Measurements from ENCODE around the gene UNC93A. TPM values are rescaled to one million over a fixed set of nuclear protein-coding genes. Genes with fewer than 3 reads are reported as not detected.

The UNC93A gene
- total and polyA plus RNA-seq, 7 experiments from 2014 or later = not detected

- no peak overlapping the region for H3K27ac Mint-ChIP-seq
- POLR2A ChIA-PET = no interaction called here
These were observed 56.1 kb downstream of the UNC93A start for GRCh38 chr6:167347226-167347625.

GRCh38 chr6:167349631-167350274 is 58.6 kb downstream of the UNC93A start:
- DNase-seq = peak in 2 of 9 donors; percentile 4 to 15
- Mint-ChIP-seq H3K27me3 (peaks cover 0 to 49% (median 20%) of the 10 kb centered on the region in 5 donors), H3K4me1 (peaks cover 8 to 24% (median 16%) of the 10 kb centered on the region in 7 donors), H3K9me3 (peaks cover 0 to 4% (median 0%) of the 10 kb centered on the region in 11 donors), H3K27ac (peak overlapping the region in 5 of 9 donors; percentile 6 to 66 (median 49)), H3K4me3 (peak overlapping the region; percentile 83 to 94 (median 90)), H3K36me3 (peaks cover 0 to 2% (median 0%) of the 10 kb centered on the region in 5 donors)
- H3K4me3 ChIP-seq (ENCODE audit: low read length) = peak overlapping the region; percentile 65
- POLR2A ChIA-PET = interaction anchor here (0.6 to 0.7 kb wide), 2 partner anchors 36 to 443 kb away, joined by 4 read pairs; no protein-coding TSS in a partner anchor
- H3K4me1 ChIP-seq (ENCODE audit: control insufficient read depth in 2 of 2, insufficient read depth in 2 of 2, low read length in 2 of 2) = peaks cover 0 to 4% of the 10 kb centered on the region in 2 donors
- no peaks in the 10 kb centered on the region for H3K27me3 ChIP-seq (ENCODE audit: control insufficient read depth in 2 of 2, insufficient read depth in 2 of 2, low read length in 2 of 2)
- no peaks in the 10 kb centered on the region for H3K36me3 ChIP-seq (ENCODE audit: control insufficient read depth in 2 of 3, insufficient read depth in 3 of 3, low read length in 3 of 3)
- ATAC-seq = no peak
- intact Hi-C loops (cut with micrococcal nuclease) = loop anchor here (2.0 to 10.0 kb wide), 4 partner anchors 351 to 572 kb away; partner anchors contain the start of genes AFDN (in 1 of the 2) and RNASET2 (in 1 of the 2)
- CTCF ChIA-PET = no interaction called here
- H3K9me3 ChIP-seq (ENCODE audit: control insufficient read depth in 2 of 3, low read length in 3 of 3) = no peaks in the 10 kb centered on the region
- H3K27ac ChIP-seq (ENCODE audit: low read depth, low read length) = no peak overlapping the region

More at GRCh38 chr6:167347226-167347625, 56.1 kb downstream of the UNC93A start:
- intact Hi-C loops (cut with micrococcal nuclease) = no loop called here
- H3K4me1 ChIP-seq (ENCODE audit: control insufficient read depth in 2 of 2, insufficient read depth in 2 of 2, low read length in 2 of 2) = peaks cover 0 to 4% of the 10 kb centered on the region in 2 donors
- Mint-ChIP-seq H3K4me1 (peaks cover 8 to 24% (median 16%) of the 10 kb centered on the region in 7 donors), H3K9me3 (peaks cover 0 to 1% (median 0%) of the 10 kb centered on the region in 11 donors), H3K36me3 (no peaks in the 10 kb centered on the region), H3K4me3 (no peak overlapping the region), H3K27me3 (peaks cover 0 to 47% (median 13%) of the 10 kb centered on the region in 5 donors)
- CTCF ChIA-PET = no interaction called here
- H3K4me3 ChIP-seq (ENCODE audit: low read length) = no peak overlapping the region
- no peaks in the 10 kb centered on the region for H3K9me3 ChIP-seq (ENCODE audit: control insufficient read depth in 2 of 3, low read length in 3 of 3)
- DNase-seq (no peak), ATAC-seq (no peak)
- H3K27me3 ChIP-seq (ENCODE audit: control insufficient read depth in 2 of 2, insufficient read depth in 2 of 2, low read length in 2 of 2) = no peaks in the 10 kb centered on the region
- H3K27ac ChIP-seq (ENCODE audit: low read depth, low read length) = no peak overlapping the region
- H3K36me3 ChIP-seq (ENCODE audit: control insufficient read depth in 2 of 3, insufficient read depth in 3 of 3, low read length in 3 of 3) = no peaks in the 10 kb centered on the region

- peaks cover 8 to 24% (median 16%) of the 10 kb centered on the region in 7 donors for H3K4me1 Mint-ChIP-seq
- Histone ChIP-seq H3K4me1 (ENCODE audit: control insufficient read depth in 2 of 2, insufficient read depth in 2 of 2, low read length in 2 of 2) (peaks cover 0 to 4% of the 10 kb centered on the region in 2 donors), H3K27me3 (ENCODE audit: control insufficient read depth in 2 of 2, insufficient read depth in 2 of 2, low read length in 2 of 2) (no peaks in the 10 kb centered on the region), H3K36me3 (ENCODE audit: control insufficient read depth in 2 of 3, insufficient read depth in 3 of 3, low read length in 3 of 3) (no peaks in the 10 kb centered on the region), H3K27ac (ENCODE audit: low read depth, low read length) (no peak overlapping the region), H3K9me3 (ENCODE audit: control insufficient read depth in 2 of 3, low read length in 3 of 3) (no peaks in the 10 kb centered on the region), H3K4me3 (ENCODE audit: low read length) (peak overlapping the region; percentile 65)
- ChIA-PET CTCF (no interaction called here), POLR2A (no interaction called here)
- H3K27me3 Mint-ChIP-seq = peaks cover 0 to 43% (median 20%) of the 10 kb centered on the region in 5 donors
- H3K27ac Mint-ChIP-seq = peak overlapping the region in 5 of 9 donors; percentile 6 to 66 (median 49)
- intact Hi-C loops (cut with micrococcal nuclease) = loop anchor here (2.0 to 10.0 kb wide), 4 partner anchors 351 to 573 kb away; partner anchors contain the start of genes AFDN (in 1 of the 2) and RNASET2 (in 1 of the 2)
- no peak for ATAC-seq
- peaks cover 0 to 2% (median 0%) of the 10 kb centered on the region in 5 donors for H3K36me3 Mint-ChIP-seq
- peaks cover 0 to 4% (median 0%) of the 10 kb centered on the region in 11 donors for H3K9me3 Mint-ChIP-seq
- peak overlapping the region; percentile 83 to 94 (median 90) for H3K4me3 Mint-ChIP-seq
- DNase-seq = peak in 3 of 9 donors; percentile 4 to 9 (median 6)
These were observed 59.2 kb downstream of the UNC93A start for GRCh38 chr6:167350275-167350696.

- peak overlapping the region; percentile 83 to 94 (median 91) for H3K4me3 Mint-ChIP-seq
- POLR2A ChIA-PET = interaction anchor here (0.7 kb wide), 3 partner anchors 16 to 356 kb away, joined by 3 to 9 read pairs (median 3); no protein-coding TSS in a partner anchor
- no peak overlapping the region for H3K27ac ChIP-seq (ENCODE audit: low read depth, low read length)
- H3K9me3 ChIP-seq (ENCODE audit: control insufficient read depth in 2 of 3, low read length in 3 of 3) = no peaks in the 10 kb centered on the region
- peaks cover 8 to 24% (median 16%) of the 10 kb centered on the region in 7 donors for H3K4me1 Mint-ChIP-seq
- ATAC-seq (peak; percentile 89), DNase-seq (peak; percentile 24 to 85 (median 66))
- peak overlapping the region in 6 of 9 donors; percentile 11 to 70 (median 34) for H3K27ac Mint-ChIP-seq
- no peaks in the 10 kb centered on the region for H3K36me3 ChIP-seq (ENCODE audit: control insufficient read depth in 2 of 3, insufficient read depth in 3 of 3, low read length in 3 of 3)
- H3K4me1 ChIP-seq (ENCODE audit: control insufficient read depth in 2 of 2, insufficient read depth in 2 of 2, low read length in 2 of 2) = peaks cover 0 to 4% of the 10 kb centered on the region in 2 donors
- H3K9me3 Mint-ChIP-seq = peaks cover 0 to 4% (median 0%) of the 10 kb centered on the region in 11 donors
- CTCF ChIA-PET = interaction anchor here (0.6 to 2.0 kb wide), 8 partner anchors 11 to 586 kb away, joined by 3 to 6 read pairs (median 4); no protein-coding TSS in a partner anchor
- H3K4me3 ChIP-seq (ENCODE audit: low read length) = peak overlapping the region; percentile 65
- peaks cover 6 to 44% (median 20%) of the 10 kb centered on the region in 5 donors for H3K27me3 Mint-ChIP-seq
- no peaks in the 10 kb centered on the region for H3K27me3 ChIP-seq (ENCODE audit: control insufficient read depth in 2 of 2, insufficient read depth in 2 of 2, low read length in 2 of 2)
- peaks cover 0 to 2% (median 0%) of the 10 kb centered on the region in 5 donors for H3K36me3 Mint-ChIP-seq
- intact Hi-C loops (cut with micrococcal nuclease) = loop anchor here (2.0 to 10.0 kb wide), 4 partner anchors 350 to 574 kb away; partner anchors contain the start of genes AFDN (in 1 of the 2) and RNASET2 (in 1 of the 2)
These were observed 59.9 kb downstream of the UNC93A start for GRCh38 chr6:167350731-167351655.

- Mint-ChIP-seq H3K4me1 (peaks cover 8 to 24% (median 16%) of the 10 kb centered on the region in 7 donors), H3K36me3 (peaks cover 0 to 2% (median 0%) of the 10 kb centered on the region in 5 donors), H3K4me3 (peak overlapping the region; percentile 83 to 94 (median 91)), H3K27me3 (peaks cover 6 to 41% (median 25%) of the 10 kb centered on the region in 5 donors), H3K9me3 (peaks cover 0 to 4% (median 0%) of the 10 kb centered on the region in 11 donors), H3K27ac (peak overlapping the region in 2 of 9 donors; percentile 20 to 70)
- ChIA-PET CTCF (interaction anchor here (0.9 to 2.0 kb wide), 3 partner anchors 10 to 133 kb away, joined by 3 to 6 read pairs (median 4); no protein-coding TSS in a partner anchor), POLR2A (interaction anchor here (0.7 kb wide), 1 partner anchor 15 kb away, joined by 3 read pairs; no protein-coding TSS in a partner anchor)
- no peaks in the 10 kb centered on the region for H3K9me3 ChIP-seq (ENCODE audit: control insufficient read depth in 2 of 3, low read length in 3 of 3)
- H3K4me1 ChIP-seq (ENCODE audit: control insufficient read depth in 2 of 2, insufficient read depth in 2 of 2, low read length in 2 of 2) = peaks cover 0 to 4% of the 10 kb centered on the region in 2 donors
- H3K4me3 ChIP-seq (ENCODE audit: low read length) = peak overlapping the region; percentile 65
- ATAC-seq (no peak), DNase-seq (no peak)
- no peaks in the 10 kb centered on the region for H3K27me3 ChIP-seq (ENCODE audit: control insufficient read depth in 2 of 2, insufficient read depth in 2 of 2, low read length in 2 of 2)
- intact Hi-C loops (cut with micrococcal nuclease) = loop anchor here (2.0 to 10.0 kb wide), 4 partner anchors 349 to 574 kb away; partner anchors contain the start of genes AFDN (in 1 of the 2) and RNASET2 (in 1 of the 2)
- H3K27ac ChIP-seq (ENCODE audit: low read depth, low read length) = no peak overlapping the region
- no peaks in the 10 kb centered on the region for H3K36me3 ChIP-seq (ENCODE audit: control insufficient read depth in 2 of 3, insufficient read depth in 3 of 3, low read length in 3 of 3)
These were observed 60.7 kb downstream of the UNC93A start for GRCh38 chr6:167351656-167352345.
